Endodermal cell (in vitro differentiated cells): ENCODE results near the gene GALNS. TPM values are rescaled to one million over a fixed set of nuclear protein-coding genes. Genes with fewer than 3 reads are reported as not detected.

Source experiments
- DNase-seq: peaks from one replicate; pipeline ENCODE4 v3.0.0-alpha.2; 2017
- H3K27ac ChIP-seq: 2 replicates; pipeline ENCODE4 v1.5.1; 2013; ENCODE audit warnings: mild to moderate bottlenecking, low read depth, low read length, moderate library complexity
- H3K27me3 ChIP-seq: 2 replicates; pipeline ENCODE4 v1.6.1; 2013; ENCODE audit warnings: mild to moderate bottlenecking, low read length, moderate library complexity; ENCODE audit not compliant: insufficient read depth, control insufficient read depth, poor library complexity, severe bottlenecking
- H3K36me3 ChIP-seq: 2 replicates; pipeline ENCODE4 v1.7.0; 2013; ENCODE audit warnings: mild to moderate bottlenecking, low read length, moderate library complexity; ENCODE audit not compliant: control insufficient read depth, insufficient read depth
- H3K4me1 ChIP-seq: one replicate; pipeline ENCODE4 v1.7.0; 2013; ENCODE audit warnings: low read length; ENCODE audit not compliant: control insufficient read depth, insufficient read depth
- H3K4me3 ChIP-seq: 2 replicates; pipeline ENCODE4 v1.5.1; 2013; ENCODE audit warnings: mild to moderate bottlenecking, low read length, moderate library complexity
- H3K9ac ChIP-seq: 2 replicates; pipeline ENCODE4 v1.6.1; 2013; ENCODE audit warnings: mild to moderate bottlenecking, low read length, moderate library complexity; ENCODE audit not compliant: poor library complexity, severe bottlenecking; ENCODE audit errors: extremely low read depth
- H3K9me3 ChIP-seq: 2 replicates; pipeline ENCODE4 v1.6.1; 2013; ENCODE audit warnings: mild to moderate bottlenecking, low read length, moderate library complexity; ENCODE audit not compliant: control insufficient read depth
- H3K27ac Mint-ChIP-seq: 2 replicates; pipeline ENCODE4 v1.8.0; 2020; ENCODE audit warnings: mixed read lengths
- H3K27me3 Mint-ChIP-seq: 2 replicates; pipeline ENCODE4 v1.8.0; 2021; ENCODE audit warnings: mild to moderate bottlenecking, mixed read lengths; ENCODE audit not compliant: insufficient read depth
- H3K36me3 Mint-ChIP-seq: 2 replicates; pipeline ENCODE4 v1.8.0; 2020; ENCODE audit warnings: low read depth, mixed read lengths
- H3K4me1 Mint-ChIP-seq: 2 replicates; pipeline ENCODE4 v1.8.0; 2020; ENCODE audit warnings: mixed read lengths
- H3K4me3 Mint-ChIP-seq: 2 replicates; pipeline ENCODE4 v1.8.0; 2020; ENCODE audit warnings: mild to moderate bottlenecking, moderate library complexity, mixed read lengths
- H3K9me3 Mint-ChIP-seq: 2 replicates; pipeline ENCODE4 v1.8.0; 2020; ENCODE audit warnings: mild to moderate bottlenecking, mixed read lengths
- CTCF ChIP-seq: fragments of 200-600 bp; sonication (generic); conservative IDR thresholded peaks from 2 replicates; pipeline ENCODE4 v1.5.0; 2021; ENCODE audit warnings: antibody characterized with exemption, mild to moderate bottlenecking
- WGBS, 2 experiments: methylation state at CpG; one replicate each; pipeline versions ENCODE4 v1.1.5 to v1.1.7; 2013; ENCODE audit warnings: missing lambda C conversion rate in 2 of 2, mixed read lengths in 1 of 2; ENCODE audit not compliant: insufficient coverage in 1 of 2, insufficient read length in 1 of 2; 5-methylcytosine and 5-hydroxymethylcytosine counted together
- total RNA-seq, 2 donors: library from RNA; stranded (reverse); fragmentation: NEBNext Ultra II Directional in 1 of 2; extraction: Animal tissue kit (Norgen Biotek cat#: 25700) in 1 of 2; gene quantifications; 2 replicates in 1 of 2; 3 replicates in 1 of 2; pipeline ENCODE4 v1.2.1, GENCODE V29; 2021

Gene GALNS
- total RNA-seq, 2 donors from 2014 or later = 32.2 to 39.6 TPM

GRCh38 chr16:88798772-88799455 lies 57.8 kb downstream of the GALNS start:
- DNase-seq = no peak
- Histone ChIP-seq H3K4me1 (no peaks in the 10 kb centered on the region), H3K9ac (no peak overlapping the region), H3K9me3 (no peaks in the 10 kb centered on the region), H3K4me3 (no peak overlapping the region), H3K36me3 (no peaks in the 10 kb centered on the region), H3K27me3 (no peaks in the 10 kb centered on the region), H3K27ac (no peak overlapping the region)
- no peaks in the 10 kb centered on the region for H3K9me3 Mint-ChIP-seq
- H3K27ac Mint-ChIP-seq = no peak overlapping the region
- H3K4me1 Mint-ChIP-seq = no peaks in the 10 kb centered on the region
- peaks cover 3% of the 10 kb centered on the region for H3K27me3 Mint-ChIP-seq
- H3K4me3 Mint-ChIP-seq = no peak overlapping the region
- no peak for TF ChIP-seq CTCF
- peaks cover 3% of the 10 kb centered on the region for H3K36me3 Mint-ChIP-seq

GRCh38 chr16:88798073-88798472 lies 58.7 kb downstream of the GALNS start:
- no peak for DNase-seq
- Histone ChIP-seq H3K4me1 (no peaks in the 10 kb centered on the region), H3K4me3 (no peak overlapping the region), H3K9me3 (no peaks in the 10 kb centered on the region), H3K9ac (no peak overlapping the region), H3K27me3 (no peaks in the 10 kb centered on the region), H3K27ac (no peak overlapping the region), H3K36me3 (no peaks in the 10 kb centered on the region)
- no peak overlapping the region for H3K4me3 Mint-ChIP-seq
- H3K27me3 Mint-ChIP-seq = peaks cover 3% of the 10 kb centered on the region
- no peak for TF ChIP-seq CTCF
- H3K4me1 Mint-ChIP-seq = no peaks in the 10 kb centered on the region
- peaks cover 3% of the 10 kb centered on the region for H3K36me3 Mint-ChIP-seq
- 96 to 97% methylated on average over 4 of the region's 4 CpGs for WGBS, 2 experiments
- H3K9me3 Mint-ChIP-seq = no peaks in the 10 kb centered on the region
- H3K27ac Mint-ChIP-seq = no peak overlapping the region

GRCh38 chr16:88796278-88796677 lies 60.5 kb downstream of the GALNS start:
- Histone ChIP-seq H3K27ac (no peak overlapping the region), H3K4me3 (no peak overlapping the region), H3K9me3 (no peaks in the 10 kb centered on the region), H3K36me3 (no peaks in the 10 kb centered on the region), H3K9ac (no peak overlapping the region), H3K27me3 (no peaks in the 10 kb centered on the region), H3K4me1 (no peaks in the 10 kb centered on the region)
- Mint-ChIP-seq H3K9me3 (no peaks in the 10 kb centered on the region), H3K27me3 (peaks cover 5% of the 10 kb centered on the region), H3K27ac (no peak overlapping the region), H3K4me3 (no peak overlapping the region), H3K36me3 (peaks cover 2% of the 10 kb centered on the region), H3K4me1 (no peaks in the 10 kb centered on the region)
- WGBS, 2 experiments = no CpG with 5 or more reads among the region's 4 CpGs
- DNase-seq = no peak
- no peak for TF ChIP-seq CTCF
